Right hindlimb (tissue), 1 donor: ENCODE data around the gene SKAP2.

Experiments
- DNase-seq: peaks from one replicate; pipeline ENCODE4 v3.0.0-alpha.2; 2018

Gene SKAP2, protein sequence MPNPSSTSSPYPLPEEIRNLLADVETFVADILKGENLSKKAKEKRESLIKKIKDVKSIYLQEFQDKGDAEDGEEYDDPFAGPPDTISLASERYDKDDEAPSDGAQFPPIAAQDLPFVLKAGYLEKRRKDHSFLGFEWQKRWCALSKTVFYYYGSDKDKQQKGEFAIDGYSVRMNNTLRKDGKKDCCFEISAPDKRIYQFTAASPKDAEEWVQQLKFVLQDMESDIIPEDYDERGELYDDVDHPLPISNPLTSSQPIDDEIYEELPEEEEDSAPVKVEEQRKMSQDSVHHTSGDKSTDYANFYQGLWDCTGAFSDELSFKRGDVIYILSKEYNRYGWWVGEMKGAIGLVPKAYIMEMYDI

DNA sequence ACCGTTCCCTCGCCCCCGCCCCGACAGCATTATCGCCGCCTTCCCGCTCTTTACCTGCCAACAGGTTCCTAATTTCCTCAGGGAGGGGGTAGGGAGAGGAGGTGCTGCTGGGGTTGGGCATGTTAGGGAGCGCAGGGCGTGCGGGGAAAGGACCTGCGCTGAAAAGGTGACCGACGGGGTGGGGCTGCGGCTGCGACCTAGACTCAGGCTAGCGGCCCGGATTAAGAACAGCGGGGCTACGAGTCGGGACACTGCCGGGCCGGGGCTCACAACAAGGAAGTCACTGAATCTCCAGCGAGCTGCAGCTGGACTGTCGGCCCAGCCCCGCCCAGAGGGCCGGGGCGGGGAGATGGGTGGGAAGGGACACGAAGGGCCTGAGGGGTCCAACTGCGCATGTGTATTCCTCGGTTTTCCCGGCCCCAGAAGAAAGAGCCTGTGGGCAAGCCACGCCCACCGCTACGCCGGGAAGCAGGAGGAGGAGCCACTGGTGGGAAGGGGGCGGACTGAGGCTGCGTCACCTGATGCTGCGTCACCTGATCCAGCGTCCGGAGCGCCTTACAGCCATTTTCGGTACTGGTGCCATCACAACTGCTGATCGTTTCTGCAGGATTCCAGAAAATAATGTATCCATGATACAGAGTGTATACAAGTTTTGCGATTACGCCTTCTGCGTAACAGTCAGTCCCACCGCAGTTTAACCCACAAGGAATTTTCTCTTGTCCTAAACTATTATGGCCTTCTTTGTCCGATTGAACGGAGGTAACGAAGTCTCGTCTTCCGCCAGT lies at the start of gene SKAP2:
Gene SKAP2, minus strand, starts transcription at position 282 of the 785 bp plus-strand sequence. Its CDS starts 161 bp downstream, at position 121.
- DNase-seq: peak; percentile 100

DNA sequence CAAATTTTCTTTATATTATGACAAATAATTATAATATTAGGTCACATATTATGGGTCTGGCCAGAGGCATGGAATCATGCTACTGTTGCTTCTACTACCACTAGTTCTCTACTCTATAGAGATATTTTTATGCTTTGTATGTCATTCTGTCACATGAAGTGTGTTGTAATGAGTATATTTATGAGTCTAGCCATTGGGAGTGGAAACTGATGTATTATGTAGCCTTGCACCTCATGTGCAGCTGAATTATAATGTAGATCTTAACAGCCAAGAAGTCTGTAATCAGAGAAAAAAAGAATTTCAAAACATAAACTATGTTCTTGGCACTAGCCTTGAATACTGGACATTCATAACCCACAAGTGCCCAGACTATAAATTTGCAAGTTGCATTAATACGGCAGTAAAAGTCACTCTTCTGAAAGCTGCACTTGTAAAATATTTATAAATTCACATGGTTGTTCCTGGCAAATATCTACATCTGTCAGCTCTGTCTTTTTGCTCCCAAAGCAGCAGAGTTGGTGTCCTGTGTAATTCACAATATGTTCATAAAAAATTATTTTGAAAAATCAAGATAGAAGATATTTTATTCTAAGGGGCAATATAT lies 48.6 kb upstream of the SKAP2 start:
- DNase-seq: no peak

DNA sequence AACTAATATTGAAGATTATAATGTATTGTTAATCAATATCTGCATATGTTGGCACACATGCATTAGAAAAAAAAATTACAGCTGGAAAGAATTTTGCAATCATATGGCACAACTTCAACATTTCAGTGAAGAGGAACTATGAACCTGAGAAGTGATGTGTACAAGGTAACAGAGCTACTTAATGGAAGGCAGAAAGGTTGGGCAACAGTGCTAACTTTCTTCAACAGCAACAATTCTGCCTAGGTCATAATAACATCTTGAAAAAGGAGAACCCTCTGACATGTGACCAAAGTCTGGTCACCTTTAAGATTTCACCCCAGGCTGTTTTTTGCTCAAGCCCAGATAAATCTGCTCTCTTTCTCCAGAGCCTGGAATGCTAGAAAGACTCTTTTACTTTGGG lies 47.9 kb upstream of the SKAP2 start:
- DNase-seq: no peak

DNA sequence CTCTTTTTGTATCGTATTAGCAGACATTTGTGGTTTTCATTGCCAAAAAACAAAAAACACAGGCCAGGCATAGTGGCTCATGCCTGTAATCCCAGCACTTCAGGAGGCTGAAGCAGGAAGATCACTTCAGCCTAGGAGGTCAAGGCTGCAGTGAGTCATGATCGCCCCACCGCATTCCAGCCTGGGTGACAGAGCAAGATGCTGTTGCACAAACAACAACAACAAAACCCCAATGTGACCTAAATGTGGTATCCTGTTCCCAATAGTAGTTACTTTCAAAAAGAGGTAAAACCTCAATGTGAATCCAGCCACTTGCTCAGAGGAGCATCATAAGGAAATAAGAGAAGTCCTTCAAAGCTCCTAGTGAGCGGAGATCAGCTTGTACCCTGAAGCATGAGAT lies 45.8 kb upstream of the SKAP2 start:
- DNase-seq: no peak

DNA sequence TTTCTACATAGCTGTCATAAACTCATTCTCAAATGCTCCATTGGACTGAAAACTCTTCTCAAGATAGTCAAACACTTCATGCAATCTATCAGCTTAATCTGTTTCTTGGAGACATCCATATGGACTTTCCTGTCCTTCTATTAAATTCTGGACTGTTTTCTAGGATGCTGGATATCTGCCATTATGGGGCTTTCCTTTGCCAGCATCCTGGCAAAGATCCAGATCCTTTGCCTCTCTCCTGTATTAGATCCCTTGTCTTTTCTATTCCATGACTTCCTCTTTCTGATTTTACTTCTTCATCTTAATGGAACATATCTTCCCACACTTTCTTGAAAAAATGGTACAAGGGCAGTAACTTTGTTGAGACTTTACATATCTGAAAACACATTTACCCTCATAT lies 35.9 kb upstream of the SKAP2 start:
- DNase-seq: no peak

DNA sequence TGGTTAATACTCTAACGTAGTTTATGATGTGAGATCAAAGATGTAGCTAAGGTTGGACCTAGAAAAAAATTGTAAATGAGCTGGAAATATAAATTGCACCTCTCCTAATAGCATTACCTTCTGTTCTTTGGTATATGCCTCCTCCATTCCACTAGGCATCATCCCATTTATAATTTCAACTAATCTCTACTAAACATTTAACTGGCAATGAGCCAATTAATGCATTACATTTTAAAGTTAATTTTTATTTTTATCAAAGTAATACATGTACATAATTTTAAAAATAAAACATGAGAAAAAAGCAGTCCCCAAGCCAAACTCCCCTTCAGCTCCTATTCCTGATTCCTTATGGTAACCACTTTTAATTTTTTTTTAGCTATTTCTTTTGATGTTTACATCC lies 35.1 kb upstream of the SKAP2 start:
- no peak for DNase-seq

DNA sequence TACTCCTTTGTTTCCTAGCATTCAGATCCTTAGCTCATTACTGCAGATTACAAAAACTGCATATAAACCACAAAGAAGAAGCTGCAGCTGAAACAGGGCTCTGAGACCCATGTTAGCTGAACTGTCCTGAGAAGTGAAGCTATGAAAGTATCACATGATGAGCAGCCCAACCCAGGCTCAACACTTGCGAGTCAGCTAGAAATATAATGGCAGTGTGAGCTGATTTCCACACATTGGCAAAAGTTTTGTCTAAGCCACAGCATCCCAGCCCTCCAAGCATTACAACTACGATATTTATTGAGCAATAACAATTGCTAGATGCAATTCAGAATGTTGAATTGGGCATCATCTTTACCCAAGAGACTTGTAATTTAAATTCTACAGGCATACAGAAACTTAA lies 34.5 kb upstream of the SKAP2 start:
- no peak for DNase-seq

DNA sequence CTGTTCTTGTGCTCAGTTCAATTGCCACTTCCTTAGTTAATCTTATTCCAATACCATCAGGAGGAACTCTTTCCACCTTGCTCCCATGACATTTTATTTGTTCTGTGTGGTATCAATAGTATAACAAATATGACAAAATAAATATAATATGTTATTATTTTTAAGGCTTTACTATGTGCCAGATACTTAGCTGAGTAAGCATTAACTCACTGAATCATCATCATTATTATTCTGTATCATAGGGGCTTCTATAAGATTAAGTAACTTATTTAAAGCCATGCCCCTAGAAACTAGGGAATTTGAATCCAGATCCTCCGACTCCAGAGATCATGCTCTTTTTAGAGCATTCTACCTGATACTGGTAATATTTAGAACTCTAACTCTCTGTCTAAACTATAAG lies 33.5 kb upstream of the SKAP2 start:
- no peak for DNase-seq

DNA sequence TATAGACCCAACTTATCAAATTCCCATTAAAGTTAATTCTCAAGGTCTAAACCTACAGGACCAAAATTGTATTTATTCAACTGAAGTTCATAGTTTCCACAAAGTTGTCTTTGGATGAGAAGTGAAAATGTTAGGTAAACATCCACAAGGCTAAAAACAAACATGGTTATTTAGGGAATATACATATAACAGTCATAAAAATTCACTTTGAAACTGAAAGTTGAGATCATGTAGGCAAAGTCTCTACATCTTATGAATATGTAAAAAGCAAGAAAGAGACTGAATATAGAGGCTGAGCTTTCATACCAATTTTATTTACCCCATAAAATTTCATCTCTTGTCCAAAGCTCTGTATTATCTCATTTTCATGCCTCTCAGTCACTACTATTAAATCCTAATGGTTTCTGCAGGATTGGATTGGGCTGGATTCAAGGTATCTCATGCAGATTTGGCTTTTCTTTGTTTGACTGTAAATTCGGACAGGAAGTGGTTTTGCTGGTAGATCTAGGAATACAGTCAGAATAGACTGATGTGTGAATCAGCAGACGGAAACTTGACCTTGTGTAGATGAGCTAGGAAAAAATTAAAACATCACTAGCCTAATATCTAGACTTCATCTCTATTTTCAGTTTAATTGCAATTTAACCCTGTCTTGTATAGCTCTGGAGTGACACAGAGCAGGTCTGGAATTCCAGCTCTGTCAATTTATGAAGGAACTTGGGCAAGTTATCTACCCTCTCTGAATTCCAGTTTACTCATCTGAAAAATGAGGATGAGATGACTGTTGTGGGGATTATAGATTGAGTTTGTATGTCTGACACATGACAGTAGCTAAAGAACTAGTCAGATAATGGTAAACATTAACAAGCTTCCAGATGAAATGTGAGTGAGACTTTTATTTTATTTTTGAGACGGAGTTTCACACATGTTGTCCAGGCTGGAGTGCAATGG lies 27.3 kb upstream of the SKAP2 start:
- no peak for DNase-seq

DNA sequence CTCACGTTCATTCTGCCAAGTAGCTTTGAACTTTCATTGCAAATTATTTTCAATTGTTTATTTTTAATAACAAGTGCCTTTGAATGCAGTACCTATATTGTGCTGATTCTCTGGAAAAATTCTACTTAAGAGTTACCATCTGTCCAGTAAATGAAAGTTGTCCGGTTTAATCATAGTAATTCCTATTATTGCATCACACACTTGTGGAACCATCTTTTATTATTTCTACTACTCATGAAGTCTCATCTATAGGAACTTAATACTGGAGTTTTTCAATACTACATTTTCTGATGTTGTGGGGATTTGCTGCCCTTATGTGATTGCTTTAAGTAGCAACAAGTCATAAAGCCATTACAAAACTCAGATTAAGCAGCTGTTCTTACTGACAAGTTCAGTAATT lies 16.5 kb upstream of the SKAP2 start:
- DNase-seq: no peak

DNA sequence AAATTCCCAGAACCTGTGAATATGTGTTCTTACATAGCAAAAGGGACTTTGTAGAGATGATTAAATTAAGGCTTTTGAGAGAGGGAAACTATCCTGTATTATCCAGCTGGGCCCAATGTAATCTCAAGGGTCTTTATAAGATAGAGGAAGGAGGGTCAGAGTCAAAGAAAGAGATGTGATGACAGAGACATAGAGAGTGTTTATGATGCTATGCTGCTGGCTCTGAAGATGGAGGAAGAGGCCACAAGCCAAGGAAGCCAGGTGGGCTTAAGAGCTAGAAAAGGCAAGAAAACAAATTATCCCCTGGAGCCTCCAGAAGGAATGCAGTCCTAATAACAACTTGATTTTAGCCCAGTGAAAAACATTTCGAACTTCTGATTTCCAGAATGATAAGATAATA lies 15.3 kb upstream of the SKAP2 start:
- no peak for DNase-seq

DNA sequence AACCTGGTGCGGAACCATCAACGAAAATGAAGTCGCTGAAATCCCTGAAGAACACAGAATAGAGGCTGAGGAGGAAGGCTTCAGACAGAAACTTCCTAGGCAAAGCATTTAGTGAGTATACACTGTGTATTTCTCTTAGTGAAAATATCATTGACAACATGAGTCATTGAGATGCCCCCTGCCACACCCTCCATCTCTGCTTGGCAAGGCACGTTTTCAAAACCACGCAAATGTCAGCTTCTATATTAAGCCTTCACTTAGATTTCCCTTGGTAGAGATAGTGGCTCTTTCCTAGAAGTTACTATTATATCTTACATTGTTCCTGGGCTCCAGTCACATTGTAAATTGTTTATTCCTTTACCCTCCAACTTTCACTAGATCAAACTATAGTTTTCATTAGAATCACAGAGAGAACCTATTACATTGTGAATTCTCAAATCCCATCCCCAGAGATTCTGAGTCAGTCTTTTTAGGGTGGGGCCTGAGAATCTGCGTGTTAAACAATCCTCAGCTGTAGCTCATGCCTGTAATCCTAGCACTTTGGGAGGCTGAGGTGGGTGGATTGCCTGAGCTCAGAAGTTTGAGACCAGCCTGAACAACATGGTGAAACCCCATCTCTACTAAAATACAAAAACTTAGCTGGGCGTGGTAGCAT lies 4.6 kb upstream of the SKAP2 start:
- DNase-seq: no peak

DNA sequence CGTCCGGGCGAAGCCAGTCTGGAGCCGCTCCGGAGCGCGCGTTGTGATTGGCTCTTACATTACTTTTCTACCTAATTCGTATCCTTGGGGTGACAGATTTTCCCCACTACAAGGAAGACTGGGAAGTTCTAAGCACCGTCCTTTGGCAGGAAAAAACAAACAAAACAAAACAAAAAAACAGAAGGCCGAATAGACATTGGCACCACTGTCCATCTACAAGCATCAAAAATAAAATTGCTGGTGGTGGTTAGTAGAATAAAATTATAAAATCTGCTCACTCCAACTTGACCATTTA lies 651 bp upstream of the SKAP2 start:
- no peak for DNase-seq

DNA sequence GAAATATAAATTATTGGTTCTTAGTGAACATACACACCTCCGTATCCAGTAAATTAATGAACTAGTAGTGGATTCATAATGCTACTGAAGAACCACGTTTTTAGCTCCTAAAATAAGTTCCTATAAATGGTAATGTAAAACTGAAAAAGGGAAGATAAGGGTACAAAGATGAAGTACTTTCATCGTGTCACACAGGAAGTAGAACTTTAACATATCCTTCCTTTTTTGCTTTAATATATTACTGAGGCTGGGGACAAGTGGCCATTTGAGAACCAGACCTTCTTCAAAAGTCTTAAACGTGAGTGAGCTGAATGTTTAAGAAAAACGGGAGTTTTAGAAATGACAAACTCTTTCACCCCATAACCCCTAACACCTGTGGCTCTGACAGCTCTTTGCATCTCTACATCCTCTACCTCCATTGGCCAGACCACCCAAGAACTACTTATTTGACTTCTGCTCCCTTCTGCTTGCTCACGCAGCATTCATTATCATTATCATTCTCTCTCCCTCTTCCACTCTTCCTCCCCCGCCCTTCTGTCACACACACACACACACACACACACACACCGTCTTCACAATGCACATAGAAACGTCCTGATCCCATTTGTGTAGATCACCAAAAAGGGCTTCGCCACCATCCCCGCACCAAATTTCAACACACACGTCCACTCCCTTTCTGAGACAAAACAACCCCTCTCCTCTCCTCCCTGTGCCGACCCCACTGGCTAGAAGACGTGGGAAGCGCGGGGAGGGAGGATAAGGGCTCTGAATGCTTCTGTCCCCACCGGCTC lies 677 bp downstream of the SKAP2 start:
- DNase-seq: no peak

DNA sequence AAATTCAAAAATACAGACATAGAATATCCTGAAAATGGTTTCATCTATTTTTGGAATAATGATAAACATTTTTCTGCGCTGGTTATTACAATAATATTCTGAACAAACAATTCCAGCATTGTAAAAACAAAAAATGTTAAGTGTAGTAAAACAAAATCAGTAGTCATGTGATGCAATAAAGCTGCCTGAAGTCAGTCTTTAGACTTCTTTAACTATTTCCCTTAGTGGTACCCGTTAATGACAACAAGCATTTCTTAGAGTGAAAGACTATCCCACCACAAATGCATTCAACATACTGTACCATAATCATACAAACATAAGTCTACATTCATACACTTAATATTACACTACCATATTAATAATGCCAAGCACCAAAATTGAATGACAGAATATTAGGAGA lies 1.6 kb downstream of the SKAP2 start:
- DNase-seq: no peak

DNA sequence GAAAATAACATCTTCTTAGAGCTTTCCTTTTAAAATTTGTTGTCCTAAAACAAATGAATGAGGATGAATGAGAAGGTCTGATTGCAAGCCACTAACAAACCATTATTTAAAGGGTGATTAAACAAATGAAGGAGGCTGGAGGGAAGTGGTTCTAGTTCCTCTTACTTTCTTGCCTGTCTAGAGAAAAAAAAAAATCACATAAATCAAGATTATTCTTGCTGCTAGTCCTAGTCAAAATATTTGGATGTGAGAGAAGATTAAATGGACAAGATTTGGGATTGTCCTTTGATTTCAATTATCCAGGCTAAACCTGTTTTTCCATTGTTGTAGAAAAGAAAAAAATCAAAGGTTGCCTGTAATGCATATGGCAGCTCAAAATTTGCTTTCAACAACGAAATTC lies 3.3 kb downstream of the SKAP2 start:
- DNase-seq: no peak

DNA sequence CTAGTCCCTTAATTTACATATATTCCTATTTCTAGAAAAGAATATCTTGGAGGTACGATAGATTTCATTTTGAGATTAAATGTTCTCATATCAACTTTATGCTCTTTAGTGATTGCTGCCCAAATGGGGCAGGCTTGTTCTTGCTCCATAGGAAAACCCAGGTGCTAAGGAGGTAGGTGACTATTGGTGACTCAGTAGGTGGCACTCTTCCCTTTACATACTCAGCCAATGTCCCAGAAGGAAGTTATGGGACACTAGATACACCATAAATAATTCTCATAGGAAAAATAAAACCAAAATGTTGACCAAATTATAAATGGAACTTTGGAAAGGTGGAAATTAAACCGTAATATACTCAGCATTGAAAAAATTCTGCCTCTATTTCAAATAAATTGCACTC lies 4.0 kb downstream of the SKAP2 start:
- no peak for DNase-seq

DNA sequence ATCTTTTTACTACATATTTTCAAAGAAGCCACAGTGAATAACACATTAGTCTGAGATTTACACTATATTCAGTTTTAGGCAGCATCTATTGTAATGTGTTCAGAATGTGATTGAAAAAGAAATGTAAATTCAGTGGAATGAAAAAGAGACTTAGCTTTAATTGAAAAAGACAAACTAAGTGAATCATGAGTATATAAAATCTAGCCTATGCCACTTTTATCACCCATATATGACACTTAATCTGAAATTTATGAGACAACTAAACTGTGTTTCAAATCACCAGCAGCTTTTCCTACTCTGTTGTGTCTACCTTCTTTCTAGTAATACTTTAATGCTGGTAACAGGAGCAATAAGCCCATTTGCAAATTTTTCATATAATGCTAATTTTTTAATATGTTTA lies 4.7 kb downstream of the SKAP2 start:
- no peak for DNase-seq

DNA sequence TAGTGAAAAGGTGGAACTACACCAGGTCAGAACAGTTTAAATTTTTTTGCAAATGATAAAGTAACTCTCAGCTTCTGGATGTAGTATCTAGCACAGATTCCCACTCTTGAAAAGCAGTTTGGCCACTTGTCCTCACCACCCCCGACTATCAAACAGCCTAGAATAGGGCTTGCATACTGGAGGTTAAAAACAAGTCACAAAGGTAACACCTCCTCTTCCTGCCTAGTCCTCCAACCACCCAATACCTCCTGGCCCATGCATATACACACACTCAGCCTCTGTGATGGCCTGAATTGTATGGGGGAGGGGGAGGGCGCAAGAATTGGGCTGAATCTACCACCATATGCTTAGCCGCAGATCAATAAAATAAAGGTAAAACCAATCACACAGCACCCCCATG lies 5.7 kb downstream of the SKAP2 start:
- DNase-seq: no peak

DNA sequence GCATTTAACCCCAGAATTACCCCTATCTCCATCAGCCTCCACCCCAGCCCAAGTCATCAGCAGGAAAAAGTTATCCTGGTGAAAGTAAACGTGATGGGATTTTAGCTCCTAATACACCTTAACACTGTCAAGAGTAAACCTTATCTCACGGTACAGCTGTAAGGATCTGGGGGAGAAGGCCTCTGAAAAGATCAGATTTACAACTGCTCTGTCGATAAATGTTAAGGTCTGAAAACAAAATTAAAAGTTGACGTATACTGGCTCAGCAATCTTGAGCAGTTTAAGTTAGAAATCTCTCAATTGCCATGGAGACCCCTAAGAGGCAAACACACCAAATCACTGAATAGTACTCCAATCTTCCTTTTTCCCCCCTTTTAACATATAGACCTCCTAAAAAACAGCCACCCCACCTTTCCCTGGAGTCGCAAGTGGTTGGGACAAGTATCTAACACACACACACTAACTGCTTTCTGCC lies 6.1 kb downstream of the SKAP2 start:
- DNase-seq: no peak

DNA sequence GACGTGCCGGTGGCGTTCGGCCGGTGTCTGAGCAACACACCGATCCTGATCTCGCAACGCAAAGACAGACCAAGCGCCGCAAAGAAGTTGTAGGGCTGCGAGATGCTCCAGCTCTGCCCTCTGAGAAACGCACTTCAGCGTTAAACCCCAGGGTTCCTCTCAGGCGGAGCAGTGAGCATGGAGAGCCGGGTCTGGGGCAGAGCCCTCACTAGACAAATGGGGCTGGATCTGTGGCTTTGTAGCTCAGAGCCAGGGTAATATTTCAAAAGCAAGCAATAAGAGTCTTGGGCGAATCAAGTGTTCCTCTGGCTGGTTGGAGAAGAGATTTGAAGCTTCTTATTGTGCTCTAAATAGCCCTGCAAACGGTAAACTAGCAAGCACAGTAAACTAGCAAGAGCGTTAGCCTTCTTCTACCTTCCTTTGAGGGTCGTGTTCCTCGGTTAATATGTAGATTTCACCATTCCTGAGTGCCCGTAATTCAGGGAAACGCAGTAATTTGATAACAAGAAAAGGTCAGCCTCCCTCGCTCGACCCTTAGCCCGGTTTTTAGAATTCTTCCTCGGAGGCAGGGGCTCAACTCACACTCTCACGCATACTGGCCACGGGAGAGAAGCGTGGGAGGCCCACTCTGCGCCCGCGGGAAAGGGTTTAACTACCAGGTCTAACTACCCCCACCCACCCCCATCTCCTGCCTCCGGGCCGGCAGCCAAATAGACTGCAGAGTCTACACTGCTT lies 6.7 kb downstream of the SKAP2 start:
- DNase-seq: peak; percentile 43
